OCI-LY7 (cell line): ENCODE measurements around the gene GALK1. TPM values are rescaled to one million over a fixed set of nuclear protein-coding genes. Genes with fewer than 3 reads are reported as not detected.

ENCODE experiments used
- BruUV-seq: library from RNA; stranded (reverse); fragments of 400-500 nt; replicated peaks from 2 replicates; lab custom pipeline; 2021; lab: Mats Ljungman, UMichigan
- CTCF ChIA-PET: fragments of 300-600 bp; sonication (Branson Sonifier 250); formaldehyde crosslinking; loops from one replicate; lab custom pipeline; 2022; ENCODE audit warnings: antibody characterized with exemption; ENCODE audit not compliant: unreplicated experiment; lab: Charles Lee
- POLR2A ChIA-PET: fragments of 300-600 bp; sonication (Branson Sonifier 250); formaldehyde crosslinking; loops from one replicate; lab custom pipeline; 2022; ENCODE audit warnings: antibody characterized with exemption; lab: Charles Lee
- DNase-seq: peaks from one replicate; pipeline ENCODE4 v3.0.0-alpha.2; 2015; ENCODE audit warnings: low spot score
- H2AFZ ChIP-seq: fragments of 200-600 bp; sonication (generic), shearing (Covaris generic); 2 replicates; pipeline ENCODE4 v1.6.1; 2014; ENCODE audit warnings: mild to moderate bottlenecking, antibody characterized with exemption, low read length, moderate library complexity
- H3K27ac ChIP-seq: fragments of 200-600 bp; sonication (generic); 2 replicates; pipeline ENCODE4 v1.5.1; 2014; ENCODE audit warnings: mixed run types, low read depth, mild to moderate bottlenecking, moderate library complexity, low read length, inconsistent platforms; ENCODE audit not compliant: poor library complexity, severe bottlenecking
- H3K36me3 ChIP-seq: fragments of 200-600 bp; sonication (generic); 2 replicates; pipeline ENCODE4 v1.6.1; 2014; ENCODE audit warnings: mild to moderate bottlenecking, antibody characterized with exemption, low read length, moderate library complexity, mixed read lengths; ENCODE audit not compliant: insufficient read depth
- H3K4me1 ChIP-seq: fragments of 200-600 bp; sonication (generic); 2 replicates; pipeline ENCODE4 v1.5.1; 2014; ENCODE audit warnings: mild to moderate bottlenecking, low read length; ENCODE audit not compliant: insufficient read depth, poor library complexity, severe bottlenecking
- H3K4me2 ChIP-seq: fragments of 200-600 bp; sonication (generic); 2 replicates; pipeline ENCODE4 v1.6.1; 2014; ENCODE audit warnings: mild to moderate bottlenecking, low read length
- H3K4me3 ChIP-seq: fragments of 200-600 bp; sonication (generic); 2 replicates; pipeline ENCODE4 v1.5.1; 2014; ENCODE audit warnings: mild to moderate bottlenecking, low read depth, low read length; ENCODE audit not compliant: poor library complexity, severe bottlenecking
- H3K79me2 ChIP-seq: fragments of 200-600 bp; sonication (generic); 2 replicates; pipeline ENCODE4 v1.6.1; 2016; ENCODE audit warnings: low read depth, mild to moderate bottlenecking, low read length, moderate library complexity, mixed read lengths; ENCODE audit not compliant: insufficient read depth
- H3K9me2 ChIP-seq: fragments of 200-600 bp; sonication (generic); 2 replicates; pipeline ENCODE4 v1.6.1; 2016; ENCODE audit warnings: mild to moderate bottlenecking, low read length, mixed read lengths; ENCODE audit not compliant: insufficient read depth
- H3K9me3 ChIP-seq: fragments of 200-600 bp; sonication (generic); 2 replicates; pipeline ENCODE4 v1.6.1; 2014; ENCODE audit warnings: mild to moderate bottlenecking, mixed run types, low read length, mixed read lengths
- H4K20me1 ChIP-seq: fragments of 200-600 bp; sonication (generic); 2 replicates; pipeline ENCODE4 v1.6.1; 2014; ENCODE audit warnings: mild to moderate bottlenecking, antibody characterized with exemption, low read length, moderate library complexity, mixed read lengths; ENCODE audit not compliant: insufficient read depth
- CTCF ChIP-seq: fragments of 200-600 bp; sonication (generic); conservative IDR thresholded peaks from 2 replicates; pipeline ENCODE4 v1.5.1; 2014; ENCODE audit warnings: mild to moderate bottlenecking, antibody characterized with exemption, low read length, moderate library complexity, mixed read lengths
- EZH2phosphoT487 ChIP-seq: fragments of 200-600 bp; sonication (generic); IDR thresholded peaks from 2 replicates; pipeline ENCODE4 v1.6.1; 2018; ENCODE audit warnings: low read depth, borderline replicate concordance, mild to moderate bottlenecking, mixed run types, antibody characterized with exemption, low read length, moderate library complexity, mixed read lengths
- intact Hi-C: fragments of 100-400 bp; cut with micrococcal nuclease; formaldehyde crosslinking; loops from one replicate; pipeline ENCODE4 v1.10.0; 2022; ENCODE audit not compliant: unreplicated experiment
- total RNA-seq, 2 experiments: library from RNA; depleted of rRNA in 1 of 2; stranded (reverse); fragments of >200 nt in 1 of 2; shearing (Covaris generic) in 1 of 2; gene quantifications; 2 replicates each; pipeline ENCODE4 v1.2.3, GENCODE V29; 2014 to 2022

The GALK1 gene
- total RNA-seq, 2 experiments from 2014 or later = 74.8 to 99.4 TPM

DNA sequence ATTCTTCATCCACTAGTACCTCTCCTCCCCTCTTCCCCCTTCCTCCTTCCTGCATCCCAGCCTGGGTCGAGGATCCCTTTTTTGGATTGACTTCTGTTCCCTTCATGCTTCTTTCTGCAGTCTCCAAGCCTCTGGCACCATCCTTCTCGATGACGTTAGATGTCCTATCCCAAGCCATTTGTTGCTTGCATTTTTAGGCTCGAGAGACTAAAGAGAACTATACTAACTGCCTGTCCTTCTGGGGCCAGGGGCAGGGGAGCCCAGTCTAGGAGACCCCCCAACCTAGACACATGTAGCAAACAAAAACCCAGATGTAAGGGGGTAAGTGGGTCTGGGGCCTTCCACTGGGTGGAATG, 43.5 kb upstream of the GALK1 start:
- no peak overlapping the region for H3K4me2 ChIP-seq
- H2AFZ ChIP-seq = no peak overlapping the region
- H3K9me3 ChIP-seq = no peaks in the 10 kb centered on the region
- no peak overlapping the region for H3K4me3 ChIP-seq
- POLR2A ChIA-PET = no interaction called here
- H3K79me2 ChIP-seq = peaks cover 4% of the 10 kb centered on the region; the same call in 1 of the 2 replicates
- TF ChIP-seq EZH2phosphoT487 (no peak), CTCF (no peak)
- no peaks in the 10 kb centered on the region for H4K20me1 ChIP-seq
- peaks cover 49% of the 10 kb centered on the region for H3K36me3 ChIP-seq
- intact Hi-C loops = no loop called here
- CTCF ChIA-PET = no interaction called here
- no peak overlapping the region for H3K27ac ChIP-seq
- no peaks in the 10 kb centered on the region for H3K9me2 ChIP-seq
- no TSS peak for BruUV-seq
- no peaks in the 10 kb centered on the region for H3K4me1 ChIP-seq
- no peak for DNase-seq

- no peak overlapping the region for H3K4me2 ChIP-seq
- no peak overlapping the region for H3K27ac ChIP-seq
- CTCF ChIA-PET = no interaction called here
- DNase-seq = no peak
- H3K79me2 ChIP-seq = peaks cover 7% of the 10 kb centered on the region; the same call in 1 of the 2 replicates
- no peak overlapping the region for H3K4me3 ChIP-seq
- POLR2A ChIA-PET = interaction anchor here (0.5 to 1.3 kb wide), 2 partner anchors 17 to 163 kb away, joined by 4 read pairs; no protein-coding TSS in a partner anchor
- TF ChIP-seq CTCF = no peak
- no peak for TF ChIP-seq EZH2phosphoT487
- peaks cover 47% of the 10 kb centered on the region for H3K36me3 ChIP-seq
- H3K9me2 ChIP-seq = no peaks in the 10 kb centered on the region
- no peaks in the 10 kb centered on the region for H4K20me1 ChIP-seq
- H3K4me1 ChIP-seq = no peaks in the 10 kb centered on the region
- BruUV-seq = no TSS peak
- intact Hi-C loops = no loop called here
- H2AFZ ChIP-seq = no peak overlapping the region
- H3K9me3 ChIP-seq = no peaks in the 10 kb centered on the region
These were observed 42.9 kb upstream of the GALK1 start for GRCh38 chr17:75807861-75808260.

DNA sequence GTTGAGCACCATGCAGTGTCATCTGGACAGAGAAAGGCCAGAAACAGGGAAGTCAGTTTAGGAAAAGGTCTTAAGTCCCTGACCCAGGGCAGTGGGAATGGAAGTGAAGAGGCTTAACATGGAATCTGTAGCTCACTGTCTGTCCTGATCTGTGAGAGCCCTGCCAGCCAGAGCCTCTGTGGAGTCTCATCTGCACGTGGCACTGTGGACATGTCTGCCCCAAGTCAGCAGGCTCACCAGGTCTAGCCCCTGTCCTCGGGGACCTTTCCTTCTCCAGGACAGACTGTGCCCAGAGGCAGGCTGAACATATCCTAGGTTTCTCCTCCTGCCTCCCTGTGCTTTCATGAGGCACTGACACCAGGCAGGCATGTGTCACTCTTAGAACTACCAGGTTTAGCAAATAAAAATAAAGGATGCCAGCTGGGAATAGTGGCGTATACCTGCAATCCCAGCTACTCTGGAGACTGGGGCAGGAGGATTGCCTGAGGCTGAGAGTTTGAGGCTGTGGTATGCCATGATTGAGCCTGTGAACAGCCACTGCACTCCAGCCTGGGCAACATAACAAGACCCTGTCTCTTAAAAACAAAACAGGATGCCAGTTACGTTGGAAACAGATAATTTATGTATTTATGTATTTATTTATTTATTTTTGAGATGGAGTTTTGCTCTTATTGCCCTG, 42.0 kb upstream of the GALK1 start:
- H2AFZ ChIP-seq = no peak overlapping the region
- POLR2A ChIA-PET = interaction anchor here (0.6 to 1.3 kb wide), 2 partner anchors 16 to 147 kb away, joined by 3 to 4 read pairs; no protein-coding TSS in a partner anchor
- CTCF ChIA-PET = no interaction called here
- H3K36me3 ChIP-seq = peaks cover 43% of the 10 kb centered on the region; the same call in 1 of the 2 replicates
- H3K9me2 ChIP-seq = no peaks in the 10 kb centered on the region
- no TSS peak for BruUV-seq
- peaks cover 7% of the 10 kb centered on the region; the same call in 1 of the 2 replicates for H3K79me2 ChIP-seq
- H3K4me1 ChIP-seq = no peaks in the 10 kb centered on the region
- intact Hi-C loops = no loop called here
- no peak for TF ChIP-seq EZH2phosphoT487
- no peak for TF ChIP-seq CTCF
- no peak overlapping the region for H3K4me3 ChIP-seq
- H3K4me2 ChIP-seq = no peak overlapping the region
- no peak overlapping the region for H3K27ac ChIP-seq
- H3K9me3 ChIP-seq = no peaks in the 10 kb centered on the region
- DNase-seq = no peak
- no peaks in the 10 kb centered on the region for H4K20me1 ChIP-seq
